NCI-H524 treated with DMSO at 0.1 percent for 48 hours (cell line): Measurements from ENCODE around the gene SPINDOC.

Experiments used
- DNase-seq: peaks from one replicate; lab custom pipeline; 2025; lab: John Stamatoyannopoulos, UW

The SPINDOC gene

DNA sequence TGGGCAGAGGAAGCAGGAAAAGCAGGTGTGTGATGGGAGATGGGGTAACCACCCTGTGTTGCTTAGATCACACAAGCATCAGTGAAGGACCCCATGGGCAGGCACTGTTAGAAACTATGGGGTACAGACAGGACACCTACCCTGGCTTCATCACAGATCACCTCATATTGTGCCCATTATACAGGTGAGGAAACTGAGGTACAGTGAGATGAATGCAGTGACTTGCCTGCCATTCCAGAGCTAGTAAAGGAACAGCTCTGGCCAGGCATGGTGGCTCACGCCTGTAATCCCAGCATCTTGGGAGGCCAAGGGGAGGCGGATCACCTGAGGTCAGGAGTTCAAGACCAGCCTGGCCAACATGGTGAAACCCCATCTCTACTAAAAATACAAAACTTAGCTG is 19.8 kb downstream of the SPINDOC start:
- DNase-seq, result no peak

DNA sequence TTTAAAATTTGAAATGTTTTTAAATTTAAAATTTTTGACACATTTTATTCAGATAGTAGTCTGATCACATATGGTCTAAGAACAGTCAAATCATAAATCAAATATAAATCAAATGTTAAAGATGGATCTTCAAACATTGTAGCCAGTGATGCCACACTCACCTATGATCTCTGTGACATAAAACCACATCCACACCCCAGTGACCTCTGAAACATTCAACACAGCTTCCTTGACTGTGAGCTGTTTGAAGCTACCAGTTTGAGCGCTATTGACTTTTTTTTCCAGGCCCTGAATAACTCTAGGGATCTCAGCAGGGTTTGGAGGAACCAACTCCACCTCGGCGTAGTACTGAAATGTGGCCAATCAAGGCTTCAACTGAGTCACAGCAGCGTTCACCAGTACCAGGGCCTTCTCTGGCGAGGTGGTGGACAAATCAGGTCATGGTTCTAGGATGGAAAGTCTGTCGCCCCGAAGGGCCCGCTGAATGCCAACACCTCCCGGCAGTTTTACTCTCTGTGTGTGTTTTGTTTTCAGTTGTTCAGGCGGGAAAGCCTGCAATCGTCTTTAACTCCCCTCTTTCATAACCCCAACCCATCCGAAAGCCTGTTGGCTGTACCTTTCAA is 21.4 kb downstream of the SPINDOC start:
- DNase-seq, result no peak

DNA sequence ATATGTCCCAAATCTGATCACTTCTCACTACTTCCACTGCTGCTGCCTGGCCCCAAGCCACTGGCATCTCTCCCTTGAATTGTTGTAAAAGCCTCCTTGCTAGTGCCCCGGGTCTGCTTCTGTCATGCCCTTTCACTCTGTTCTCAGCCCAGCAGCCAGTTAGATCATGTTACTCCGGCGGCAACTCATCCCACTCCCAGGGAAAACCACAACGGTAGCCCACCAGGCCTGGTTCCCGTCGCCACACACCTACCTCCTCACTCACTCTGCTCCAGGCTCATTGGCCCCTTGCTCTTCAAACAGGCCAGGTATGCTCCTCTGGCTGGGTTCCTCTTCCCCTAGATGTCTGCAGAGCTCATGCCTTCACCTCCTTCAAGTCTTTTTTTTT is 21.9 kb downstream of the SPINDOC start:
- DNase-seq, result no peak

DNA sequence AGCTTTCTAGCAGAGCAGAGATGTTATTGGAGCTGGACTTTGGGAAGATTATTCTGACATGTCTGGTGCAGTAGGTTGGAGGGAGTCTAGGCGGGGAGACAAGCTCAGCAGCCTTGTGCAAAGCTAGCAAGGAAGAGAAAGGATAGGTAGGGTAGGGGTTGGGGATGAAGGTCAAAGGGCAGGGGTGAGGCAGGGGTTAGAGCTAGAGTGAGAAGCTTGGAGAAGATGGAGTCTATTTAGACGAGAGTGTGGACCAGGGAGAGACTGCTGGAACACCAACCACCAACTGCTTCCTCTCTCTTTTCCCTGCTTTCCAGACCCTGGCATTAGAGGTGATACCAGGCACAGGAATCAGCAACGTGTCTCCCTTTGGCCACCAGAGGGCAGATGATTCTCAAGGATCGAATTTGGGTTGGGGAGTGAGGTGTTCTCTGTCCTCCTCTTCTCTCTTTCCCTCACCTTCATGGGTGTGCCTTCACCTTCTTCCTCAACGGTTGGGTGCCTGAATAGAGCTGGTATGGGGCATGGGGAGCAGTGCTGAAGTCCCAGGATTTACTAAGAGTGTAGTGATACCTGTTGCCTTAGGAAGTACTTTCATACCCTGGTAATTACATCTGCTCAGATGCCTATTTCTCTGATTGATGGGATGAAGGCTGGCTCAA is 23.9 kb downstream of the SPINDOC start:
- DNase-seq, result peak; percentile 25

DNA sequence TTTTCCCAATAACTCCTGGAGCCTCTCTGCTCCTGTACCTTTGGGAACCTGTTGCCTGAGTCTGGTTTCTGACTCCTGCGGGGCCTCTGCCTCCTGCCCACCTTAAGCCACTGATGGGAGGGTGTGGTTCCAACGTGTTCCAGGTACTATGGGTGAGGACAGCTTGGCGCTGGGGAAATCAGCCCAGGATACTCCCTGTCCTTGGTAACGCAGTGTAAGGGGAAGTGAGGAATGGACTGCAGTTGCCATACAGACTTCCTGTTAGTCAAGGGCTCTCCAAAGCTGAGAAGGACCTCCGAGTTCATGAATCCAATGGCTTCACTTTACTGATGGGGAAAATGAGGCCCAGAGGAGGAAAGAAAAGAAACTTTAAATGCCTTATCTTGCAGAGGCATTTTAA is 24.5 kb downstream of the SPINDOC start:
- DNase-seq, result no peak

DNA sequence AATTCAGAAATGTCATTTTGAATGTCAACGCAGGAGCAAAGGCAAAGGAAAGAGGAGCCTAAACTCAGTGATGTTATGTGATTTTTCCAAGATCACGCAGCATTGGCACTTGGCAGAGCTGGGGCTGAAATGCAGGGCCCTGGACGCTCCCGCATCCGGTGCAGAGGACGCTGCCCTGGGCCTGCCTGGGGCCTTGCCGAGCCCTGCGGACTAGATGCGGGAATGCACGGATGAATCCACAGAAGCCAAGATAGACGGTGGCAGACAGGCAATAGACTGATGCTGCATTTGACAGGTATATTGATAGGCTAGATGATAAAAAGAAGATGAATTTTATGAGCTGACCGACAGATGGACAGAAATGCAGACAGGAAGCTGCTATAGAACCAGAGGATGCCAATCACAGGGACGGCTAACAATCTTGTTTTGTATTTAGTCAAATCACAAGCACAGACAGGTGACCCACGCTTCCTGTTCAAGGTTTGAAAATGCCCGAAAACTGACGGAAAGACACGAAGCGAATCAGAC is 25.0 kb downstream of the SPINDOC start:
- DNase-seq, result no peak

DNA sequence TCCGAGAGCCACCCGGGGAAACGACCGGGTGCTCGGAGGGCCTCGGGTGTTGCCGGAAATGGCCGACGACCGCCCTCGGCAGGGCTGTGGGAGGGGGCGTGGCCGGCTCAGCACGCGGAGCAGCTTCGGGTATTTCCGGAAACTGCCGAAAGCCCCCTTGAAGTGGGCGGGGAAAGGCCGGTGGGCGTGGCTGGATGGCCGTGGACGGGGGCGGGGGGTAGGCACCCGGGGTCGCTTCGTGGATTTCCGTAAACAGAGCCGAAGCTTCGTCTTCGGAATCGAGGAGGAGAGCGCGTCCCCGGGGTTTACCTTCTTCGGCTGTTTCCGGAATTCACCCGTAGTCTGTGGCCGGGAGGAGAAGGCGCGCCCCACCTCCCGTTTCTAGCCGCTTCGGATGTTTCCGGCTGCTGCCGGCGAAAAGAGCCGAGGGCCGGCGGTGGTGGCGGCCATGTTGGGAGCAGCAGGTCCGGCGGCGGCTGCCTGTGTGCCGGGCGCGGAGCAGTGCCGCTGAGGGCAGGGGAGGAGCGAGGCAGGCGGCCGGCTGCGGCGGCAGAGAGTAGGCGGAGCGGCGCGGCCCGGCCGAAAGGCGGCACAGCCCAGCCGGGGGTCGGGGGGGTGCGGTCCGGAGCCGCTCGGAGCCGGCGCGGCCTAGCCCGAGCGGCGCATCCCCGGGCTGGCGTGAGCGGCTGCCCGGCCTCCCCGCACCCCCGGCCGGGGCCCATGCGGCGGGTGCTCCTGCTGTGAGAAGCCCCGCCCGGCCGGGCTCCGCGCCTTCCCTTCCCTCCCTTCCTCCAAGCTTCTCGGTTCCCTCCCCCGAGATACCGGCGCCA is 25.6 kb downstream of the SPINDOC start, which contains the start of gene MARK2:
Gene MARK2 (plus strand): TSS at position 433 of the 830 bp plus-strand sequence. CDS start 397 bp downstream, at position 830.
- peak; percentile 87 for DNase-seq

DNA sequence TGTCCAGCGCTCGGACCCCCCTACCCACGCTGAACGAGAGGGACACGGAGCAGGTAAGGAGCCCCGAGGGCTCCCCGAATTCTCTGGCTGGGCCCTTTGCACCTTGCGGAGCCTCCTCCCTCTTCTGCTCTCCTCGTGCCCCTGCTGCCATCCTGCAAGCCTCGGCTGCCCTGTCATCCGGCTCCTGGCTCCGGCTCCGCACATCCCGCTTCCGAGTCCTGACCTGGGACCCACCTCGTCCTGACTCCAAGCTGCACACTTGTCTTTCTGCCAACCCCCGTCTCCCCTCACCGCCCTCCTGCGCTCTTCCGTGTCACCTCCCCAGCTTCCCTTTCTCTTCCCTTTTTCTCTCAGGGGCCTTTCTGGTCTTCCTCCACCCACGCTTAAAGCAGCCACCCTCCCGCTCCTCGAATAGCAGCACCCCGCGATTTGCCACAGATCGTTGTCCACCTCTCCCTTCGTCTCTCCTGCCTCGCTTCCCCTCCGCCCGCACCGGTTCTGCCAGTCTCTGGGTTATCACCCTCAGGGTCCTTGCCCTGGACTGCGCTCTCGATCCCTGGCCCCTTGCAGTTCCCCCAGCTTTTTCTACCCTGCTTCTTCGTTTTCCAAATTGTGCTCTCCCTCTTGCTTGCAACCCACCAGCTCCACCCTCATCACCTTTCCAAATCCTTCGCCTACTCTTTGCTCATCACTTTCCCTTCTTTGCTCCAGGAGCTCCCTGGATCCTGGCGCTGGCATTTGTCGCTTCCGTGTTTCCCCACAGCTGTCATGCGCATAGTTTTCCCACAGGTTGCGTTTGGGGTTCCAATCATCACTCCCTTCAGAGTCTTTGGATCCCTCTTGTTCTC is 26.5 kb downstream of the SPINDOC start:
- DNase-seq, result peak; percentile 1

DNA sequence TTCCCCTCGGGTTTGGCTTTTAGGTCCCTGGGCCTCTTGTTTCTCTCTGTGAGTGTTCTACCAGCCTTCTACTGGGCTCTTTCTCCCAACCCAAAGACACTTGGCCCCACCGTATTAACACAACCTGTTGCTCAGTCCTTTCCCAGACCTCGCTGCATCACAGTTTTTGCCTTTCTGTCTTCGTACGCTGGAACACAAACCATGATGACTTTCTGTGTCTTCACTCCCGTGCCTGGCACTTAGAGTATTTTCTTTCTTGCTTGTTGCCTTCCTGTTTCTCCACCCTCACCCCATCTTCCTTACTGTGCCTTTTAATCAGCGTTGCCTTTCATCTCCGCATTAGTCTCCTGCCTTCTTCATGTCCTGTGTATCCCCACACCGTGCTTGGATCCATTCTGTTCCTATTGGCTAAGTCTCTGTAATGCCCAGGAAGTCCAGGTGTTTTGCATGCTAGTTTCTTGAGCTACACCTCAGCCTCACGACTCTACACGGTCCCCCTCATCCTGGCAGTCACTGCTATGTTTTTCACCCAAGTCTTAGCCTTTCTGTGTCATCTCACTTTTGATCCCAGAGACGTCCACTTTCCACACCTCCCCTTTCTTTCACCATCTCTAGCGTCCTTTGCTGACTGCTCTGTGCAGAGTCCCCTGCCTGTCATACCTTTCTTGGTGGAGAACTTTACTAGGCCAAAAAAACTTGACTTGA is 27.3 kb downstream of the SPINDOC start:
- DNase-seq, result no peak

DNA sequence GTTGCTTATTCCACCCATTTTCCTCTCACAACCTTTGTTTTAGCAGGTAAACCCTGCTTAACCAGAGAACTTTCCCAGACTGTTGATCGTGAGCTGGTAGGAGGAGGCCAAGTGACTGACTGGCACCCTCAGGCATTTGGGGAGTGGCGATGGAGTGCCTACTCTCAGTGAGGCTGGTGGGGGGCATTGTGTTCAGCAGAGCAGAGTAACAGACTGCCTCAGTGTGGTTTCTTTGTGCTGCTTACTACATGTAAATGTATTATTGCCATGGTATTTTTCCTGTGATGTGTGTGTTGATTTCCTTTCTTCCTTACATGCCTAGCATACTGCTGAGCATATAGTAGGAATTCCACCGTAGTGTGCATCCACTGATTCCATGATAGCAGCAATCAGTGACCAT is 28.3 kb downstream of the SPINDOC start:
- no peak for DNase-seq

DNA sequence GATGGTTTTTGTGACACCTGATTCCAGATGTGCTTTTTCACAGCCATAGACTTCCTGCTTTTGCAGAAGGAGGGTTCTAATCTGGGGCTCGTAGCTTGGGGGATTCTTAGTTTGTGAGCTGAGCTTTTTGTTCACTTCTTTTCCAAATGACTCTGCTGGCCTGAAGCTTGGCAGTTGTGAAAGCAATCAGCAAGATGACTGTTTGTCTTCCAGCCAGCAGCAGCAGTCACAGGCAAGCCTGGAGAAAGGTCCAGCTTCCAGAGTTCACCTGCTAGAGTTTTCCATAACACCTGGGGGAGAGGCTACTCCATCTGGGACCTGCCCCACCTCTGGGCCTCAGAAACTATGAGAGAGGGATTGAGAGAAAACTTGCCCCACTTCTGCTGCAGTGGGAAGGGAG is 29.8 kb downstream of the SPINDOC start:
- DNase-seq, result no peak

DNA sequence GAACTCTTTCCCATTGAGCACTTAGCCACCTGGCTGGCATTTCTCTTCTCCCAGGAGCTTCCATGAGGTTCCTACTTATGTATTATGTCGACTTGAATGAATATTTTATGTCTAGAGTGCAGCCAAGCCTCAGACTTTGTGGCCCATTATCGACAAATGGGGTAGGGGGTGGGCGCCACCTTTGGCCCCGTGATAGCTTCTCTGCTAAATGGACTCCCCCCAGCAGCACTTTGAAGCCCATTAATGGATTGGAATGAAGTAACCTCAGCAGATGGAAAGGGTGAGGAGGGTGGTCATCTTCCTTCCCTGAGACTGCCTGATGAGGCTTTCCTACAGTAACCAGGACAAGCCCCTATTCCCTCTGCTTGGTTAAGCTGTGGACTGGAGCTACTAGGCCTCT is 31.6 kb downstream of the SPINDOC start:
- no peak for DNase-seq

DNA sequence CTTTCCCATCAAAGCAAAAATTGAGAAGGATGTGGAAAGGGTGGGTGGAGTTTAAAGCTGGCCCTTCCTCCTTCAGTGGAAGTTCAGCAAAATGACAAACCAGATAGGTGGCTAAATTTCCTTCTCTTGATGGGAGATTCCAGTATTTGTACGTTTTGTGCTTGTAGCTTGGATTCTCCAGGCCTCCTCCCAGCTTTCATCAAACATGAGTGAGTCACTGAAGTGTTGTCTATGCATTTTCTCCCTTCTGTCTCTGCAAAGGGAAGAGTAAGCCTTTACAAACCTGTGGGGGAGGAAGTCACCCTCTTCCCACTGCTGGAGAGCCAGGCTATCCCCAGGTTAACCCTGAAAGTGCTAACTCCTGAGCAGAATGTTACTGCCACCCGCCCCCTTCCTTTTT is 32.0 kb downstream of the SPINDOC start:
- no peak for DNase-seq

DNA sequence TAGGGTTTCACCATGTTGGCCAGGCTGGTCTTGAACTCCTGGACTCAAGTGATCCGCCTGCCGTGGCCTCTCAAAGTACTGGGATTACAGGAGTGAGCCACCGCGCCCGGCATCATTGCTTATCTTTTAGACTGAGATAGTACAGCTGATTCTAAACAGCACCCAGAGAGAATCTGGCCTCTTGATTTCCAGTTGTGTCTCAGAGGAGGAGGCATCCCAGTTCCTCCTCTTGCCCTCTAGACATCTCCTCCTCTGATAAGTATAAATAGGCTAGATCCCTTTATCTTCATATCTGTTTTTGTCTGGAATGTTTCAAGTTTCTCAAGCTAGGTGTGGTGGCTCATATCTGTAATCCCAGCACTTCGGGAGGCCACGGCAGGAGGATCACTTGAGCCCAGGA is 32.7 kb downstream of the SPINDOC start:
- DNase-seq, result no peak

DNA sequence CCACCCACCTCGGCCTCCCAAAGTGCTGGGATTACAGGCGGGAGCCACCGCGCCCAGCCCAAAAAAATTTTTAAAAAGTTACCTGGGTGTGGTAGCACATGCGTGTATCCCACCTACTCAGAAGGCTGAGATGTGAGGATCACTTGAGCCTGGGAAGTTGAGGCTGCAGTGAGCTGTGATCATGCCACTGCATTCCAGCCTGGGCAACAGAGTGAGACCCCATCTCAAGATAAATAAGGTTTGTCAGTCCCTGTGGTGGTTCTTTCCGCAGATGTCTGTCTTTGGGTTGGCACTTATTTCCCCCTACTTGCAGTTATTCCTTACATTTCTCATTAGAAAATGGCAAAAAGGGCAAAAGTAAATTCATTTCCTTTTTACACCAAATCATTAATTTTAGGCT is 33.6 kb downstream of the SPINDOC start:
- no peak for DNase-seq

DNA sequence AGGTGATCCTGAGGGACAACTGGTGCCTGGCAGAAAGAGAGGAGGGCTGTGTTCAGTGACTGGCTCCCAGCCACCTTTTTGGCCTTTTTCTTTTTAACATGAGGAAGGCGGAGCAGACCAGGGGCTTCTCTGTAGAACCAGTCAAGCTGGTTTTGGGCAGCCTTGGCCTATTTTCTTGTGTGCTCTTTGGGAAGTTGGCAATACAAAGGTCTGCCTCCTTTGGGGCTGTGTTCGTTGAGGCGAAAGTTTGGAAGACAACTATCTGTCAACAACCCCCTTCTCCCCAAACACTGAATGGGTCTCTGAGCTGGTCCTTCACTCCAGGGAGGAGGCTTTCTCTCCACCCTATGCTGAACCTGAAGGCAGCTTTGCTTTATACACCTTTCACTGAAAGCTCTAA is 34.1 kb downstream of the SPINDOC start:
- no peak for DNase-seq

DNA sequence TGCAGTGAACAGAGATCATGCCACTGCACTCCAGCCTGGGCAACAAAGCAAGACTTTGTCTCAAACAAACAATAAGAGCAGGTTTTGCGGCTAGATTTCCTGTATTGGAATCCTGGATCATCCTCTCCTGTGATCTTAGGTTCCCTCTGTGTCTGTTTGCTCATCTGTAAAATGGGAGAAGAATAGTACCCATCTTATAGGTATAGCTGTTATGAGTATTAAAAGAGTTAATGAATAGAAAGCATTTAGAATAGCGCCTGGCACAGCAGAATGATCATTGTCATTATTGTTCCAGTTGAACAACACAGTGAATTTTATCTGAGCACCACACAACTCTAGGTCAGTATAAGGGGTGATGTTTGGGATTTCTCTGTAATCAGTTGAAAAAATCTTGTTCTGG is 36.4 kb downstream of the SPINDOC start:
- DNase-seq, result no peak

DNA sequence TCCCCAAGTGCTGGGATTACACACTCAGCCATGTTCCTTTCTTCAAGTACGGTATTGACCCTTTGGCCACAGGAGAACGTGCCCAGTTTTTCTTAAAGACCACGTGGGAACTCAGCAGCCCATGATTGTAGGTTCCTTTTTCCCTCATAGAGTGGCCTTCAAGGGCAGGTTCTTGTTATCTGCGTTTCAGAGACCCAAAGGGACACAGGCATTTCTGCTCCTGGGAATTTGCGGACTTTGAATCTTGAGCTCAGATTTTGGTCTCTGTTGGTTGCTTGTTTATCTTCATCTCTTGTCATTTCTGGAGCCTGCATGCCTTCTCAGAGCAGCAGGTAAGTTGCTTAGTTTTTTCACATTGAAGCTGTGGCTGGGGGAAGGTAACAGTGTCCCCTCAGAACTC is 37.7 kb downstream of the SPINDOC start:
- no peak for DNase-seq

DNA sequence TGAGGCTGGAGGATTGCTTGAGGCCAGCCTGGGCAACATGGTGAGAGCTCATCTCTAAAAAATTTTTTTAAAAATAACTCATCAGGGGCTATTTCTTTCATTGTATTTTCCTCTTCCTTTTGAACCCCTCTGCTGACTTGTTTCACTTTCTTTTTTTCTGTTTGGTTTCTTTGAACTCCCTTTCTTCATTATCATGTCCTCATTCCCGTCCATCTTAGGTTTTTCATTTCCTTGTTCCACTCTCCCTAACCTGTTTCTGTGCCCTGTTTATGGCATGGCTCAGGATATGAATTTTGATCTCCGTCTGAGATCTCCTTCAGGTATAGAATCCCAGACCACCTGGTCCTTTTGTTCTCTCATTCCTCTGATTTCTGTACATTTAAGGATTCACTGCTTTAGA is 38.1 kb downstream of the SPINDOC start:
- DNase-seq, result no peak

DNA sequence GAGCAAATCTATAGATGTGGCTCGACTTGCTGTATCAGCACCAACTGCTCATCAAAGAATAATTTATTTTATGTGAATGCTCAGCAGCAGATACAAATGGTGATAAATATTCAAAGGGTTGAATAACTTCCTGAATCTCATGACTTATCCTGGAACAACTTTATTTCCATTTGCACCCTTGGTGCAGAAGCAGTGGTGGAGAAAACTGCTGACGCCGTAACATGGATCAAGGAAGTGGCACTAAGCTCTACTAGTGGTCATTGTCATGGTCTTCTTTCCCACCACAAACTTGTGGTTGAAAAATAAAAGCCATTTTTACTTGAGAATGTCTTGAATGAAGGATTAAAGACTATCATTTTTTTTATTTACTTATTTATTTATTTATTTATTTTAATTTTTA is 40.2 kb downstream of the SPINDOC start:
- no peak for DNase-seq

DNA sequence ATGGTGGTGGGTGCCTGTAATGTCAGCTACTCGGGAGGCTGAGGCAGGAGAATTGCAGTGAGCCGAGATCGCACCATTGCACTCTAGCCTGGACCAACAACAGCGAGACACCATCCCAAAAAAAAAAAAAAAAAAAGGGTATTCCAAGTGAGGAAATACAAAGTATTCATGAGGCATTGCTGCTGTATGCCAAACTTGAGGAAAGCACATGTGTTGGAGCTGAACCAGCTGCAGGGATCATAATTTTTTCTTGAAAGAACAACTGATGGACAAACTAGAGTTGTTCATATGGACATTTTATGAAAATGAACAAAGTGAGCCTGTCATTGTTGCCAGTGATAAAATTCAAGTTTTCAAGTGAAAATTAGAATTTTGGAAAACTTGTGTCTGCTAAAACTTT is 41.4 kb downstream of the SPINDOC start:
- DNase-seq, result no peak
